Stomach (tissue), 4 donors: ENCODE results near the gene DERA.

Experiments
- EP300 ChIP-seq: sonication (generic); formaldehyde crosslinking; IDR thresholded peaks from one replicate; pipeline ENCODE4 v1.6.1; 2017; ENCODE audit warnings: antibody characterized with exemption
- POLR2A ChIP-seq, 4 donors: fragments of 450-650 bp; IDR thresholded peaks; one replicate each; pipeline ENCODE4 v1.6.1; 2016; ENCODE audit warnings: antibody characterized with exemption in 4 of 4, control low read depth in 2 of 4, mild to moderate bottlenecking in 1 of 4, moderate library complexity in 1 of 4
- POLR2AphosphoS5 ChIP-seq, 3 donors: sonication (generic); formaldehyde crosslinking; IDR thresholded peaks; one replicate each; pipeline ENCODE4 v1.6.1; 2016; ENCODE audit warnings: antibody characterized with exemption in 3 of 3
- TF ChIP-seq, protein P1 (sequence below), 7 experiments: fragments of 450-650 bp in 4 of 7; fragments of 200-600 bp in 3 of 7; sonication (generic) in 3 of 7; IDR thresholded peaks; one replicate each; pipeline ENCODE4 v1.5.1; 2016 to 2019; ENCODE audit warnings: antibody characterized with exemption in 7 of 7, control low read depth in 2 of 7, mild to moderate bottlenecking in 1 of 7

DNA sequence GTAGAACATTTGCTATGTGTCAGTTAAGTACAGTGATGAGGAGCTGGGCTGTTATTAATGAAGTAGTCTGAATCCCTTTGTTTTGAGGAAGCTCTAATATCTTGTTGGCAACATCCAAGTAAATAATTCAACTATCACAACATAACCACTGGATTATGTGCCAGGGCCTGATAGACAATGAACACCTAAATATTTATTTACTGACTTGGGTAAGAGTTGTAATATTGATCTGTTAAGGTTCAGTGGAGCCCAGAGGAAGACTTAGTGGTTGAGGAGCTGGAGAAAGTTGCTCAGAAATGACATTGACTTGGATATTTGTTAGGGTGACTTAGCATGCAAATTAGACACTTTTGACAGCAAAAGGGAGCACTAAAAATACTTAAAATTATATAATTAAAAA lies 26.8 kb downstream of the DERA start:
- TF ChIP-seq, protein P1, sequence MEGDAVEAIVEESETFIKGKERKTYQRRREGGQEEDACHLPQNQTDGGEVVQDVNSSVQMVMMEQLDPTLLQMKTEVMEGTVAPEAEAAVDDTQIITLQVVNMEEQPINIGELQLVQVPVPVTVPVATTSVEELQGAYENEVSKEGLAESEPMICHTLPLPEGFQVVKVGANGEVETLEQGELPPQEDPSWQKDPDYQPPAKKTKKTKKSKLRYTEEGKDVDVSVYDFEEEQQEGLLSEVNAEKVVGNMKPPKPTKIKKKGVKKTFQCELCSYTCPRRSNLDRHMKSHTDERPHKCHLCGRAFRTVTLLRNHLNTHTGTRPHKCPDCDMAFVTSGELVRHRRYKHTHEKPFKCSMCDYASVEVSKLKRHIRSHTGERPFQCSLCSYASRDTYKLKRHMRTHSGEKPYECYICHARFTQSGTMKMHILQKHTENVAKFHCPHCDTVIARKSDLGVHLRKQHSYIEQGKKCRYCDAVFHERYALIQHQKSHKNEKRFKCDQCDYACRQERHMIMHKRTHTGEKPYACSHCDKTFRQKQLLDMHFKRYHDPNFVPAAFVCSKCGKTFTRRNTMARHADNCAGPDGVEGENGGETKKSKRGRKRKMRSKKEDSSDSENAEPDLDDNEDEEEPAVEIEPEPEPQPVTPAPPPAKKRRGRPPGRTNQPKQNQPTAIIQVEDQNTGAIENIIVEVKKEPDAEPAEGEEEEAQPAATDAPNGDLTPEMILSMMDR (IDR thresholded peaks at IDR 0.05) = no peak
- TF ChIP-seq POLR2AphosphoS5 (IDR thresholded peaks at IDR 0.05) = no peak
- no peak for TF ChIP-seq POLR2A (IDR thresholded peaks at IDR 0.05)
- TF ChIP-seq EP300 = no peak
